Lower leg skin (tissue), 3 donors: ENCODE data around the gene GIT1.

Source experiments
- POLR2A ChIP-seq, 2 donors: fragments of 450-650 bp; IDR thresholded peaks; one replicate each; pipeline ENCODE4 v1.6.1; 2016 to 2017; ENCODE audit warnings: antibody characterized with exemption in 2 of 2, mild to moderate bottlenecking in 1 of 2, moderate library complexity in 1 of 2
- TF ChIP-seq, protein P1 (sequence below), 3 donors: fragments of 450-650 bp; IDR thresholded peaks; one replicate each; pipeline ENCODE4 v1.5.1; 2016; ENCODE audit warnings: antibody characterized with exemption in 3 of 3, mild to moderate bottlenecking in 3 of 3, moderate library complexity in 2 of 3

DNA sequence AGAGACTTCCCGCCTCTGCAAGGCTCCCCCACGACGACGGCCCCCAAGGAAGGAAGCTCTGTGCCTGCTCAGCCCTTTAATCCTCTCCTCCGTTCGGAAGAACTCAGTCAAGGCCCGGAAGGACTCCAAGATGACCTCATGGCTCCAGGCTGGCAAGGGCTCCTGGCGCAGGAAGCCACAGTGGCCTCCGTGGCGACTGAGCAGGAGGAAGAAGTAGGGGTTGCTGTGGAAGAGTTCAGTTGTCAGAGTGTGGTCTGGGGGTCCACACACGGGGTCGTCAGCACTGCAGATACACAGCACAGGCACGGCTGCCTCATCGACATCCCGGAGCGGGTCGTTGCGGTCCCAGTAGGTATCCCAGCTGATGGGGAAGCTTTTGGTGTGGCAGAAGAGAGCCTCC is 26.8 kb downstream of the GIT1 start:
- TF ChIP-seq, protein P1, sequence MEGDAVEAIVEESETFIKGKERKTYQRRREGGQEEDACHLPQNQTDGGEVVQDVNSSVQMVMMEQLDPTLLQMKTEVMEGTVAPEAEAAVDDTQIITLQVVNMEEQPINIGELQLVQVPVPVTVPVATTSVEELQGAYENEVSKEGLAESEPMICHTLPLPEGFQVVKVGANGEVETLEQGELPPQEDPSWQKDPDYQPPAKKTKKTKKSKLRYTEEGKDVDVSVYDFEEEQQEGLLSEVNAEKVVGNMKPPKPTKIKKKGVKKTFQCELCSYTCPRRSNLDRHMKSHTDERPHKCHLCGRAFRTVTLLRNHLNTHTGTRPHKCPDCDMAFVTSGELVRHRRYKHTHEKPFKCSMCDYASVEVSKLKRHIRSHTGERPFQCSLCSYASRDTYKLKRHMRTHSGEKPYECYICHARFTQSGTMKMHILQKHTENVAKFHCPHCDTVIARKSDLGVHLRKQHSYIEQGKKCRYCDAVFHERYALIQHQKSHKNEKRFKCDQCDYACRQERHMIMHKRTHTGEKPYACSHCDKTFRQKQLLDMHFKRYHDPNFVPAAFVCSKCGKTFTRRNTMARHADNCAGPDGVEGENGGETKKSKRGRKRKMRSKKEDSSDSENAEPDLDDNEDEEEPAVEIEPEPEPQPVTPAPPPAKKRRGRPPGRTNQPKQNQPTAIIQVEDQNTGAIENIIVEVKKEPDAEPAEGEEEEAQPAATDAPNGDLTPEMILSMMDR (IDR thresholded peaks at IDR 0.05): no peak
- no peak for TF ChIP-seq POLR2A (IDR thresholded peaks at IDR 0.05)
